ENCODE measurements around the gene CLEC20A.

DNA sequence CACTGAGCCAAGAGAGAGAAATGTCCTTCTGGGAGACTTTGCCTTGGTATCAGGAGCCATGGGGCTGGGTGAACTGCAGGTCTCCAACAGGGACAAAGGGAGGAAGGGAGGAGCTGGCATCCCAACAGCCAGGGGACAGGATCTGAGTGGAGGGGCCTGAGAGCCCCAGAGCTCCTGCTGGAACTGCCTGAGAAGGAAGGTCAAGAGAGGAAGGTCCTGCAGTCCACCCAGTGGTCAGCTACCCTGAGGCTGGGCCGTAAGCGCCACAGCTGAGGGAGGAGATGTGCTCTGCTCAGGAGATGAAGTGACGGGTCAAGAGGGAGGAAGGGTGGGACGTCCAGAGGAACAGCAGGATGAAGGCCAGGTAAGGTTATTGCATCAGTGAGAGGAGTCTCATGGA lies 7.5 kb upstream of the CLEC20A start:
- TF ChIP-seq, protein P1, sequence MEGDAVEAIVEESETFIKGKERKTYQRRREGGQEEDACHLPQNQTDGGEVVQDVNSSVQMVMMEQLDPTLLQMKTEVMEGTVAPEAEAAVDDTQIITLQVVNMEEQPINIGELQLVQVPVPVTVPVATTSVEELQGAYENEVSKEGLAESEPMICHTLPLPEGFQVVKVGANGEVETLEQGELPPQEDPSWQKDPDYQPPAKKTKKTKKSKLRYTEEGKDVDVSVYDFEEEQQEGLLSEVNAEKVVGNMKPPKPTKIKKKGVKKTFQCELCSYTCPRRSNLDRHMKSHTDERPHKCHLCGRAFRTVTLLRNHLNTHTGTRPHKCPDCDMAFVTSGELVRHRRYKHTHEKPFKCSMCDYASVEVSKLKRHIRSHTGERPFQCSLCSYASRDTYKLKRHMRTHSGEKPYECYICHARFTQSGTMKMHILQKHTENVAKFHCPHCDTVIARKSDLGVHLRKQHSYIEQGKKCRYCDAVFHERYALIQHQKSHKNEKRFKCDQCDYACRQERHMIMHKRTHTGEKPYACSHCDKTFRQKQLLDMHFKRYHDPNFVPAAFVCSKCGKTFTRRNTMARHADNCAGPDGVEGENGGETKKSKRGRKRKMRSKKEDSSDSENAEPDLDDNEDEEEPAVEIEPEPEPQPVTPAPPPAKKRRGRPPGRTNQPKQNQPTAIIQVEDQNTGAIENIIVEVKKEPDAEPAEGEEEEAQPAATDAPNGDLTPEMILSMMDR (IDR thresholded peaks at IDR 0.05): no peak
- no peak for TF ChIP-seq POLR2A (IDR thresholded peaks at IDR 0.05)

Measured in body of pancreas (tissue), 4 donors.